Astrocyte (in vitro differentiated cells and primary cell): ENCODE measurements around the gene SCAMP5.

Experiments used
- EZH2 ChIP-seq: IDR thresholded peaks from 2 replicates; pipeline ENCODE4 v1.6.1; 2012; ENCODE audit warnings: mild to moderate bottlenecking, low read length, inconsistent platforms; ENCODE audit not compliant: insufficient read depth
- TF ChIP-seq, protein P1 (sequence below): IDR thresholded peaks from 2 replicates; pipeline ENCODE4 v1.5.1; 2011; ENCODE audit warnings: low read depth, mild to moderate bottlenecking, inconsistent platforms, low read length, moderate library complexity; ENCODE audit not compliant: insufficient read depth

DNA sequence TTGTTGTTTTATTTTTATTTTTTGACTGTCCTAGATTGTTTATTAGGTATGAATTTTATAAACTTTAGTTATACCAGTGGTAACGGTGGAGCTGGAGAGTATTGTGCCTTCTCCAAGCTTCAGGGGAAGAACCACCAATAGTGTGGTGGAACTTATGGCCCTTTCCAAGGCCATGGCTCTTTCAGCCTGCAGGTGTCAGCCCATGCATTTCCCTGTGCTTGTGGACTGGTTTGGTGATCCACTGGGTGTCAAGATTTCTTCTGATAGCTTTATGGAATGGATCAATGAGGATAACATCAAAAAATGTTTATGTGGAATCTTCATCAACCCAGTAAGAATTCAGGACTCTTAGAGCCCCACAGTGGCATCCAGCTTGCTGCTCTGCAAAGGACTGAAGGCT, 19.2 kb upstream of the SCAMP5 start:
- TF ChIP-seq, protein P1, sequence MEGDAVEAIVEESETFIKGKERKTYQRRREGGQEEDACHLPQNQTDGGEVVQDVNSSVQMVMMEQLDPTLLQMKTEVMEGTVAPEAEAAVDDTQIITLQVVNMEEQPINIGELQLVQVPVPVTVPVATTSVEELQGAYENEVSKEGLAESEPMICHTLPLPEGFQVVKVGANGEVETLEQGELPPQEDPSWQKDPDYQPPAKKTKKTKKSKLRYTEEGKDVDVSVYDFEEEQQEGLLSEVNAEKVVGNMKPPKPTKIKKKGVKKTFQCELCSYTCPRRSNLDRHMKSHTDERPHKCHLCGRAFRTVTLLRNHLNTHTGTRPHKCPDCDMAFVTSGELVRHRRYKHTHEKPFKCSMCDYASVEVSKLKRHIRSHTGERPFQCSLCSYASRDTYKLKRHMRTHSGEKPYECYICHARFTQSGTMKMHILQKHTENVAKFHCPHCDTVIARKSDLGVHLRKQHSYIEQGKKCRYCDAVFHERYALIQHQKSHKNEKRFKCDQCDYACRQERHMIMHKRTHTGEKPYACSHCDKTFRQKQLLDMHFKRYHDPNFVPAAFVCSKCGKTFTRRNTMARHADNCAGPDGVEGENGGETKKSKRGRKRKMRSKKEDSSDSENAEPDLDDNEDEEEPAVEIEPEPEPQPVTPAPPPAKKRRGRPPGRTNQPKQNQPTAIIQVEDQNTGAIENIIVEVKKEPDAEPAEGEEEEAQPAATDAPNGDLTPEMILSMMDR = no peak
- no peak for TF ChIP-seq EZH2
